NCI-H1694 treated with DMSO at 0.1 percent for 48 hours (cell line): Measurements from ENCODE around the gene SMPD3.

Experiments
- DNase-seq: peaks from one replicate; lab custom pipeline; 2025; lab: John Stamatoyannopoulos, UW

SMPD3 gene

GRCh38 chr16:68369168-68369567, 79.1 kb downstream of the SMPD3 start:
- no peak for DNase-seq

DNA sequence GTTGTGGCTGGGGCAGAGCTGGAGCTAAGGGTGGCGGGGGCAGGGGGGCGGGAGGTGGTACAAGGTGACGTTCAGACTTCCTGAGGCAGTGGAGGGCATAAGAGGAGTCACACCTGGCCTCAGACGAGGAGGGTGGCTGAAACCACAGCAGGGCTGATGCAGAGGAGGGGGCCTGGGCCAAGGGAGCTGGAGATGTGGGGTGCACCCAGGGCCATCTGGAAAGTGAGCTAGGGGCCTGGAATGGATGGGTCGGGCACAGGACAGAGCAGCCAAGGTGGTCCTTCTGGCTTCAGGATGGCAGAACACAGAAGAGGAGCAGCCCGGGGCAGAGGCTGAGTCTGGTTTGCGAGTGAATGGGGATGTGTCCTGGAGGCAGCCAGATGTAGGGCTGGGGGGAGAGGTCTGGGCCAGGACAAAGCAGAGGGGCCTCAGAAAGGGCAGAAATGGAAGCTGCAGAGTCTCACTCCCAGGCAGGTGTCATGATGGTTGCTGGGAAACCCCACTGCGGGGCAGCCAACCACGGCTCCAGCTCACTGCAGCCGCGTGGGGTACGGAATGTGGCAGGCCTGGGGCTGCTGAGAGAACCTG, 79.9 kb downstream of the SMPD3 start:
- DNase-seq = no peak

- DNase-seq = no peak
These were observed 80.4 kb downstream of the SMPD3 start for GRCh38 chr16:68367891-68368290.

DNA sequence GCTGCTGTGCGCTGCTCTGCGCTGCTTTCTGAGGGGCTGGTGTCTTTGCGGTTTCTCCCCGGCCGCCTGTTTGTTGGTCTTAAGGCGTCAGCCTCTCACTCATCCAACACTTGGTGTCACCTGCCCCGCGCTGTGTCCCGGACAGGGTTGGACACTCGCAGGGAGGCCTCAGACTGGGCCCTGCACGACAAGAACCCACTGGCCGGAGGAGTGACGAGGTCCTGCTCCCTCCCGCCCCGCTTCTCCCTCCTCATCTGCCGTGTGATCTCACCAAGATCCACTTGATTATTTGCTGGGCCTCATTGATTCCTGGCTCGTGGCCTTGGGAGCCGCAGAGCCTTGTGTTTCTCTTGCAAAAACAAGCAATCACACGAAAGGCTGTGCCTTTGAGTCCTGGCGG, 80.9 kb downstream of the SMPD3 start:
- no peak for DNase-seq

GRCh38 chr16:68367030-68367429, 81.3 kb downstream of the SMPD3 start:
- DNase-seq = no peak

GRCh38 chr16:68366062-68366461, 82.2 kb downstream of the SMPD3 start:
- DNase-seq = no peak

DNA sequence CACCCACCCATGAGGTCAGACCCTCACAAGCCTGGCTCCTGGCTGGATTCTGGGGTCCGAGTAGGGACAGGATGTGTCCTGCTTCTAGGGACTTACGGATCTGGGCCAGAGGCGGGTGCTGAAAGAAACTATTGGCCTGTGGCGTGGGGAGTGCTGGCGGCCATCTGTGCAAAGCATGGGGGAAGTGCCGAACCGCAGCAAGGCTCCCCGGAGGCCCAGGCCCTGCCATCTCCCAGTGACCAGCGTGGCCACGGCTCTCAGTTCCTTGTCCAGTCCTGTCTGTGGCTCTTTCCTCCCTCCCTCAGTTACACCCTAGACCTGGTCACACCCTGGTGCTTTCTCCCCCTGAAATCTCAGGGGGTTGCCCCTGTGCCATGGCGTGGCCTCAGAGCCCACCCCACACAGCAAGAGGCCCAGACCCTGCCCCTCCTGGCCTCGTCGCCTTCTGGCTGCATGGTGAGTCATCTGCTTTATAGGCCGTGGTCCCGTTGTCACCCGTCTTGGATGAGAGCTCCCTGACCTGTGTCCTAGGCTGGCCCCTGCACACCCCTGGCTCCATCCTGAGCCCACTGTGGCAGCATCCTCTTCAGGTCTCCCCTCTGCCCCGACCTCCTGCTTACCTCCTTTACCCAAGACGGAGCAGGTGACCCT, 83.0 kb downstream of the SMPD3 start:
- no peak for DNase-seq

GRCh38 chr16:68364561-68364998, 83.7 kb downstream of the SMPD3 start:
- no peak for DNase-seq

DNA sequence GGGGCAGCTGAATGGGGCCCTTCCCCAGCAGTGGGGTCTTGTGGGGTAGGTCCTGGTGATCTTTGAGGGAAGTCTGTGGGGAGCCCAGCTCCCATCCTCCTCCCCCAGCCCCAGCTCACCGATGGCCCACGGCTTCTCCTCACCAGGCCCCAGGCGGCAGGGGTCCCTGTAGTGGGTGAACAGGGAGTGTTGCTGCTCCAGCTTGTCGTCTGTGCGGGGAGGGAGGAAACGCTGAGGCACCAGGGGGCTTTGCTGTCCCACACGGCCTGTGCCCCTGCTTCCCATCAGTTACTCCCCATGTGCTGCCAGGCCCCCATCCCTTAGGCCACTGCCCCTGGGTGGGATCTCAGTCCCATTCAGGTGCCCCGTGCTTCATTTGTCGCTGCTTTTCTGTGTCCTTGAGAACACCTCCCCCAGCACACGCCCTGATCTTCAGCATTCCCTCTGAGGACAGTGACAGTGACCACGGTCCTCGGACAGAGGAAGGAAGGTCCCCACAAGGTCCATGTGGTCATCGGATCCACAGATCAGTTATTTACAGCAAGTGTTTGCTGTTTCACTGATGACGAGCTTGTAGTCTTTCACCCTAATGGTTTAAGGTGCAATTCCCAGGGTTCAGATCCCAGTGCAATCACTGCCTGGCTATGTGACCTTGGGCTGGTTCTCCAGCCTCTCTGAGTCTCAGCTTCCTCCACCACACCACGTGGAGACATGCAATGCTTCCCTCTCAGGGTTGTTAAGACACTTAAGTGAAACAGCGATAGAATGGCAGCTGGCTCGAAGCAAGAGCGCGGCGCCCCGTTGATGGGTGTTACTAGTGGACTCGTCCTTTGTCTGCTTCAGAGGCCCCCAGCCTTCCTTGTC, 84.4 kb downstream of the SMPD3 start:
- no peak for DNase-seq

DNA sequence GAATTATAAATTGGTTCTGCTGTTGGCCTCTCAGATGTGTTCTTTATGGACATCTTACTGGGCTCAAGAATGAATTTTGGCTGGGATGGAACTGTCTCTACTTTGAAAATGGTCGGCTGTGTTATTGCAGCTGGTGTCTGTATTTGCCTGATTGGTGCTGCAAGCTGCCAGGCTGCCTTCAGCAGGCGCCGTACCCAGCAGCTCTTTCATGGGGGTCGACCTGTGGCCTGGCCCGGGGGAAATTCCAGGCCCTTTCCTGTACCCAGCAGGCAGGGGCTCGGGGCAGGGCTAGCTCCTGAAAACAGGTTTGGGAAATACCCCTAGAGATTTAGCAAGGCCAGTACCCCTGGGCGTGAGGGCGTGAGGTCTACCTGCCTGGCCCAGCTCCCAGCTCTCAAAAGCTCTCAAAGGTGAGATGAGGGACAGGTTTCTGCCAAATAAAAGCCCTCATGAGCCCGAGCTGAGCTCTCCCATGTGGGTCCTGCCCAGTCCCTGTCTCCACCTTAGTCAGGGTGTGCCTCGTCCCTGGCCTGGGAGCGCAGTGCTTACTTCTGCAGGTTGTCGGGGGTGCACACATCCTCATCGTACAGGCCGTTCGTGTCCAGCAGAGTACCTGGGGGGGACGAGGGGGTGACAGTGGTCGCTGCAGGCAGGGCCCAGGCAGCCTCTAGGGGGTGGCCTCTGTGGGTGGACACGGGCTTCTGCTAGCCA, 85.2 kb downstream of the SMPD3 start:
- no peak for DNase-seq

- no peak for DNase-seq
These were observed 85.9 kb downstream of the SMPD3 start for GRCh38 chr16:68362262-68362913.

DNA sequence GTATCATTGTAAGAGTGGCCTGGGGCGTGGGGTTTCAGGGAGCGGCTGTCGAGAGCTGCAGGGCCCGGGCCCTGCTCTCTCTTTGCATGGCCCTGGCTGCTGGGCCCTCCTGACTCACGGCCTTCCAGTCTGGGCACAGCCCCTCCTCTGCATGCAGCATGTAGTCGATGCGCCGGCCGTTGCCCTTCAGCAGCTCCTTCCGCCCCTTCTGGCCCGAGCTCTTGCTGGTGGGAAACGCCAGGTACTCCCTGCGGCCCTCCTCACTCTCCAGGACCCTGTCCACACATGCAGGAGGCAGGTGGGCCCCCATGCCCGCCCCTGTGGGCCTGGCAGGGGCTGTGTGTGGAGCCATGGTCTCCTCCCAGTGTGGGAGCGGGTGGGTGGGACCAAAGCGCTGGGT, 86.8 kb downstream of the SMPD3 start:
- no peak for DNase-seq

DNA sequence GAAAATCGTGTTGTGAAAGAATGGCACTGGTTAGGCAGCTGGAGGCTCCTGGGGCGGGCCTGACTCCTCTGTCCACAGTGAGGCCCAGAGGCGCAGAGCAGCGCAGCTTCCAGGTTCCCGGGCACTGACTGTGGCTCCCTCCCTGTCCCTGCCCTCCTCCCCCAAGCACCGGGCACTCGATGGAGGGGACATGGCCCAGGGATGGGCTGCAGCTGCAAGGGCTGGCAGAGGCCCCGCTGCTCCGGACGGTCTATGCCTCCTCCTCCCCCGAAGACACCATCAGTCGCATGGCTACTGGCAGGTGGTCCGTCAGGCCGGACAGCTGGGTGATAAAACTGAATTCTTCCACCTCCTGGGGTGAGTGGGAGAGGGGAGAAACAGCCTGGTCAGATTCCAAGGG, 87.4 kb downstream of the SMPD3 start:
- DNase-seq = no peak

DNA sequence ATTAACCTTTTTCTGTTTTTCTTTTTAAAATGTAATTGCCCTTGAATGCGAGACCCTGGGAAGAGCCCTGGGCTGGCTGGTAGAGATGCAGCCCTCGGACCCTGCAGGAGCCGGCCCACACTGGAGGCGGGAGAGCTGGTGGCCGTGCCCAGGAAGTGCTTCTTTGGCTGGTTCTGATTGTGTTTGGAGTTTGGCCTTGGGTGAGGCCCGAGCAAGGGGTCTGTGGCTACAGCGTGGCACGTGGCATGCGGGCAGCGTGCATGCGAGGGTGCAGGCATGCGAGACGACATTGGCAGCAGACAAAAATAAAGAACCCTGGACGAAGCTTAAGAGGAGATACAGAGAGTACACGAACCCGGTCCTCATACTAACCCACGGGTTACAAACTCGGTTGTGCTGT, 87.8 kb downstream of the SMPD3 start:
- DNase-seq = no peak

GRCh38 chr16:68359398-68360191, 88.7 kb downstream of the SMPD3 start:
- DNase-seq = no peak

GRCh38 chr16:68358951-68359350, 89.4 kb downstream of the SMPD3 start:
- no peak for DNase-seq

DNA sequence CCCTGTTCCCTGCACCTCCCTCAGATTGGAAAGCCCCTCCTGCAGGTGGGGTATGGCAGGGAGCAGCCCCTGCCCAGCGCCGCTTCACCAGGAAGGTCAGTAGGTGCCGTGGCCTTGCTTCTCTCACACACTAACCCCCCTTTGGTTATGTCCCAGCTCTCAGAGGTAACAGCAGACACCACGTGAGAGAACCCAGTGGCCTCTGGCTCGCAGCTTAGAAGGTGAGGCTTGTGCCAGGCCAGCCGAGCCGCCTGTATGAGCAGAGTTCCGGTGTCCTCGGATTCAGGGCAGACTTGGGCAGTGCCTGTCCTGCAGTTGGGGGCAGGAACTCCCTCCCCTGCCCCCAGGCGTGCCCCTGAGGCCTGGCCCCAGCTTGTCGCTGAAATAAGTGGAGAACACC, 90.4 kb downstream of the SMPD3 start:
- DNase-seq = no peak

- no peak for DNase-seq
These were observed 90.8 kb downstream of the SMPD3 start for GRCh38 chr16:68357521-68357922.

DNA sequence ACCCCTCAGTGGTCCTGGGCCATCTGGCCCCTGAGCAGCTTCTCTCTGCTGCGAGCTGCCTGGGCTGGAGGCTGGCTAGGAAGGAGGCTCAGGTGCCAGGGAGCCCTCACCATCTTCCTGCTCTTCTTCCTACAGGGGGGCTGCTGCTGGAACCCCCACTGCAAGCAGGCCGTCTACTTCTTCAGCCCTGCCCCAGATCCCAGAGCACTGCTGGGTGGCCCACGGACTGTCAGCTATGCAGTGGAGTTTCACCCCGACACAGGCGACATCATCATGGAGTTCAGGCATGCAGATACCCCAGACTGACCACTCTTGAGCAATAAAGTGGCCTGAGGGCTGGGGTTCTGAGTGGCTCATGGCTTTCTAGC, 91.4 kb downstream of the SMPD3 start:
- DNase-seq = no peak

DNA sequence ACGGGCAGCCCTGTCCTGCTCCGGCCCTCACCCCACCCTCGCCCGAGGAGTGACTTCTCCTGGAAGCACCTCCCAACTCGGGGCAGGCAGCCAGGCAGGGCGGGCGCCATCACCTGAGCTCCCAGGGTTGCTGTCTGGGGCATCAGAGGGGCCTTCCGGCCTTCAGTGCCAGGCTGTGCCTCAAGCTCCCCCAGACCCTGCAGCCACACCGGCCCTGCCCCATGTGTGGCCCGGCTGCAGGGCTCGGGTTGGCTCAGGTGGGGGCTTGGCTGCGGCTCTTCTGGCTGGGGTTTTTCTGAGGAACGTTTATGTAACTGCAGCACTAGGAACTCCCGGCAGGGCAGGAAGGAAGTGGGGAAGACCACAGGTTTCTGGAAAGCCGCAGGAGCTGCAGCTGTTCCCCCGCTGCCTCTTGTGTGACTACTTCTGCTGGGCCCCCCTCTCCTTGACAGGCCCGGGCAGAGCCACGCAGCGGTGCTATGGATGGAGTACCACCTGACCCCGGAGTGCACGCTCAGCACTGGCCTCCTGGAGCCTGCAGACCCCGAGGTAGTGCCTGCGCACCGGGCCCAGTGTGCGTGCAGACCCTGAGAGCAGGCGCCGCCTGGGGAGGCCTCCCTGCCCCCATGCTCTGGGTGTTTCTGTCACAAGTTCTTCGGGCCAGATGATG, 91.9 kb downstream of the SMPD3 start:
- DNase-seq = no peak
